Measurements from ENCODE around the gene VOPP1. TPM values are rescaled to one million over a fixed set of nuclear protein-coding genes. Genes with fewer than 3 reads are reported as not detected.

VOPP1 gene
- total RNA-seq, 1 donor from 2014 or later = 66.2 TPM

DNA sequence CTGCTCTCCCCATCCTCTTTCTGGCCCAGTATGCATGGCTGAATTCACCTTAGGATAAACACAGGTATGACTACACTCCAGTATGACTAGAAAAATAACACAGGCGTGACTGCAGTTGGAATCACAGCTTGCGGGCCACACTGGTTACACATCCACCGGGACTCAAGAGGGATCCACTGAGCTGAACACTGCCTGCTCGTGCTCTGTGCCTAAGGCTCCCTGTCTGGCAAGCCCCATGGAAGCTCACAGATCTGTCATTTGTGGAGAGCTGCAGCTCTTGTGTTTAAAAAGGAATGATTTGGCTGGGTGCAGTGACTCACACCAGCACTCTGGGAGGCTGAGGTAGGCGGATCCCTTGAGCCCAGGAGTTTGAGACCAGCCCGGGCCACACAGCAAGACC is 26.8 kb downstream of the VOPP1 start:
- TF ChIP-seq, protein P1, sequence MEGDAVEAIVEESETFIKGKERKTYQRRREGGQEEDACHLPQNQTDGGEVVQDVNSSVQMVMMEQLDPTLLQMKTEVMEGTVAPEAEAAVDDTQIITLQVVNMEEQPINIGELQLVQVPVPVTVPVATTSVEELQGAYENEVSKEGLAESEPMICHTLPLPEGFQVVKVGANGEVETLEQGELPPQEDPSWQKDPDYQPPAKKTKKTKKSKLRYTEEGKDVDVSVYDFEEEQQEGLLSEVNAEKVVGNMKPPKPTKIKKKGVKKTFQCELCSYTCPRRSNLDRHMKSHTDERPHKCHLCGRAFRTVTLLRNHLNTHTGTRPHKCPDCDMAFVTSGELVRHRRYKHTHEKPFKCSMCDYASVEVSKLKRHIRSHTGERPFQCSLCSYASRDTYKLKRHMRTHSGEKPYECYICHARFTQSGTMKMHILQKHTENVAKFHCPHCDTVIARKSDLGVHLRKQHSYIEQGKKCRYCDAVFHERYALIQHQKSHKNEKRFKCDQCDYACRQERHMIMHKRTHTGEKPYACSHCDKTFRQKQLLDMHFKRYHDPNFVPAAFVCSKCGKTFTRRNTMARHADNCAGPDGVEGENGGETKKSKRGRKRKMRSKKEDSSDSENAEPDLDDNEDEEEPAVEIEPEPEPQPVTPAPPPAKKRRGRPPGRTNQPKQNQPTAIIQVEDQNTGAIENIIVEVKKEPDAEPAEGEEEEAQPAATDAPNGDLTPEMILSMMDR (IDR thresholded peaks at IDR 0.05) = no peak
- Histone ChIP-seq H3K36me3 (no peaks in the 10 kb centered on the region), H3K9me3 (no peaks in the 10 kb centered on the region), H3K4me3 (no peak overlapping the region), H3K4me1 (peaks cover 19% of the 10 kb centered on the region), H3K27me3 (ENCODE audit: low read depth) (no peaks in the 10 kb centered on the region), H3K27ac (no peak overlapping the region)
- intact Hi-C loops (cut with DNase I) = no loop called here
- DNase-seq = no peak
- ATAC-seq = no peak

DNA sequence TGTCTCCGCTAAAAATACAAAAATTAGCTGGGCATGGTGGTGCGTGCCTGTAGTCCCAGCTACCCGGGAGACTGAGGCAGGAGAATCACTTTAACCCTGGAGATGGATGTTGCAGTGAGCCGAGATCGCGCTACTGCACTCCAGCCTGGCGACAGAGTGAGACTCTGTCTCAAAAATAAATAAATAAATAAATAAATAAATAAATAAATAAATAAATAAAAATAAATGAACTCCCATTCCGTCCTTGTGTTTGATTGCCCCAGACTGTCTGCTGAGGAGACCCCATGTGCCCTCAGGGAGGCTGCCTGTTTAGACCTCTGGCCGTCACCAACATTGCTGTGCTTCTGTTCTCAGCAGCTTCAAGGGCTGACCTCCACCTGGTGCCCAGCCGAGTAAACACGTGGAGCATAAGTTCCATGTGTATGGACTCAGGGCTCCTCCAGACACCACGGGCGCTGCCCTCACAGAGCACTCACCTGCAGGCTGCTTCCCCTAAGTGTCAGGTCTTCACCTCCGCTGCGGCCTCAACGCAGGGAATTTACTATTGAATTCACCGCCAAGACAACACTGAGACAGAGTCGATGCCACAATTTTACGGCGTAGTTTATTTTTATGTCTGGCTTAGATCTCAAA is 32.0 kb downstream of the VOPP1 start:
- Histone ChIP-seq H3K9me3 (no peaks in the 10 kb centered on the region), H3K4me3 (no peak overlapping the region), H3K27ac (no peak overlapping the region), H3K27me3 (ENCODE audit: low read depth) (no peaks in the 10 kb centered on the region), H3K36me3 (no peaks in the 10 kb centered on the region), H3K4me1 (peaks cover 38% of the 10 kb centered on the region)
- no peak for DNase-seq
- TF ChIP-seq, protein P1 (IDR thresholded peaks at IDR 0.05) = no peak
- intact Hi-C loops (cut with DNase I) = no loop called here
- ATAC-seq = no peak

DNA sequence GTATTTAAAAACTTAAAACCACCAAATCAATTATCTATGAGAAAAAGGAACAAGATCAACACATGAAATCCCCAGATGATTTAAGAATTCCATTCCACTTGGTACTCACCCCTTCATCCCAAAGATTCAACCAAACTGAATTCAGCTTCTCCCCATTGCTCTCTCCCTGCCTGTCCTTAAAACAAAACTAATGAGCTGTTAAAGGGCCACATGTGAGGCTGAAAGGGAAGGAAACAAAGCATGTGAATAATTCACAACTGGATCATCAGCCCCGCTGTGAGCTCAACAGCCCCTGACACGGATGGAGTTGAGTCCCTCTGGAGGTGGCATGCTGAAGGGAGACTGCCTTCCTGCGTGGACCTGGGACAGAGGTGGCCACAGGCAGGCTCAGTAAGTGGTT is 32.9 kb downstream of the VOPP1 start:
- TF ChIP-seq, protein P1 (IDR thresholded peaks at IDR 0.05) = no peak
- no peak overlapping the region for H3K27ac ChIP-seq

DNA sequence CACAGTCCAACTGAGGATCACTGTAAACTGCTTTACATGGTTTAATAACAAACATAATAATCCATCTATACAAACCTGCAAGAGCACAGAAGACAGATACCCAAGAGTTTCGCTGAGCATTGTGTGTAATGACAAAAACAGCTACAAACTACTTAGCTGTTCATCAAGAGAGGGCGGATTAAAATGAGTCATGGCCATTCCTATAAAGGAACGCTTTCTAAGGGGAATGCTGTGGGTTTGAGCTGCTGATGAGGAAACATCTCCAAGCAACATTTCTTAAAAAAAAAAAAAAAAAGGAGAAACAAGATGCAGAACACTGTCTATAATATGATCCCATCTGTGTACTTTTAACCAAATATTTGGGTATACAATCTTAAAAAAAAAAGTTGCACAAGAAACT is 33.8 kb downstream of the VOPP1 start:
- Histone ChIP-seq H3K9me3 (no peaks in the 10 kb centered on the region), H3K36me3 (no peaks in the 10 kb centered on the region), H3K4me1 (peaks cover 56% of the 10 kb centered on the region), H3K27ac (no peak overlapping the region), H3K27me3 (ENCODE audit: low read depth) (no peaks in the 10 kb centered on the region), H3K4me3 (no peak overlapping the region)
- TF ChIP-seq, protein P1 (IDR thresholded peaks at IDR 0.05) = no peak
- ATAC-seq (no peak), DNase-seq (no peak)
- intact Hi-C loops (cut with DNase I) = no loop called here

More for the DNA sequence above, 32.9 kb downstream of the VOPP1 start:
- H3K27me3 ChIP-seq (ENCODE audit: low read depth) = no peaks in the 10 kb centered on the region
- no peaks in the 10 kb centered on the region for H3K9me3 ChIP-seq
- intact Hi-C loops (cut with DNase I) = no loop called here
- ATAC-seq = no peak
- no peaks in the 10 kb centered on the region for H3K36me3 ChIP-seq
- H3K4me1 ChIP-seq = peaks cover 48% of the 10 kb centered on the region
- no peak for DNase-seq
- H3K4me3 ChIP-seq = no peak overlapping the region

DNA sequence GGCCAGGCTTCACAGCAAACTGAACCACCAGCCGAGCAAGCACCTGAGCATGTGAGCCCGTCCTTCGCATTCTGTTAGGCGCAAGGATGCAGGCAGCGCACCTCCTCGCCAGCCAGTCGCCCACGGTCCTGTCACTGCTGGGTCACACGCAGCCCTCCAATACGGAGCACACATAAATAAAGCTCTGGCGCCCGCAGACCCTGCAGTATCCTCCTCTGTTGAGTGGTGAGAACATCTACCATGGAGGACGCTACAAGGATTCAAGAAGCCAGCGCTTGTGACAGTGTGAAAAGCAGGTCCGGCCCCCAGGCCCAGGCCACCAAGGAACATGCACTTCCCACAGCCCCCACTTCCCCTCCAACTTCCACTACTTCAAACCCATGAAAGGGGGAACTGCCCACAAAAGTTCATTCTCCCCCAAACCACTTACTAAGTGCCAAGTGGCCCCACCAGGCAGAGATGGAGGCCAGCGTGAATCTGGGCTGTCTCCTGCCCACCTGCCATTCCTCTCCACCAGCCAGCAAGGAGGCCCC is 34.8 kb downstream of the VOPP1 start:
- H3K9me3 ChIP-seq = no peaks in the 10 kb centered on the region
- H3K4me1 ChIP-seq = peaks cover 66% of the 10 kb centered on the region
- ATAC-seq (no peak), DNase-seq (no peak)
- no peak overlapping the region for H3K4me3 ChIP-seq
- intact Hi-C loops (cut with DNase I) = no loop called here
- no peaks in the 10 kb centered on the region for H3K27me3 ChIP-seq (ENCODE audit: low read depth)
- TF ChIP-seq, protein P1 (IDR thresholded peaks at IDR 0.05) = no peak
- H3K36me3 ChIP-seq = no peaks in the 10 kb centered on the region
- no peak overlapping the region for H3K27ac ChIP-seq
